Fibroblast of pulmonary artery (primary cell): ENCODE results near the gene C2orf49.

ENCODE experiments used
- DNase-seq: peaks from one replicate; pipeline ENCODE4 v3.0.0-alpha.2; 2010; ENCODE audit warnings: low read depth
- H3K4me3 ChIP-seq: replicated peaks from 2 replicates; pipeline ENCODE4 v1.5.1; 2011; ENCODE audit warnings: low read depth, mild to moderate bottlenecking, control low read depth, low read length, moderate library complexity
- TF ChIP-seq, protein P1 (sequence below): IDR thresholded peaks from 2 replicates; pipeline ENCODE4 v1.5.1; 2011; ENCODE audit warnings: mild to moderate bottlenecking, control low read depth, low read length, inconsistent platforms; ENCODE audit errors: missing control alignments

C2orf49 gene

GRCh38 chr2:105377871-105378270, 40.5 kb downstream of the C2orf49 start:
- TF ChIP-seq, protein P1, sequence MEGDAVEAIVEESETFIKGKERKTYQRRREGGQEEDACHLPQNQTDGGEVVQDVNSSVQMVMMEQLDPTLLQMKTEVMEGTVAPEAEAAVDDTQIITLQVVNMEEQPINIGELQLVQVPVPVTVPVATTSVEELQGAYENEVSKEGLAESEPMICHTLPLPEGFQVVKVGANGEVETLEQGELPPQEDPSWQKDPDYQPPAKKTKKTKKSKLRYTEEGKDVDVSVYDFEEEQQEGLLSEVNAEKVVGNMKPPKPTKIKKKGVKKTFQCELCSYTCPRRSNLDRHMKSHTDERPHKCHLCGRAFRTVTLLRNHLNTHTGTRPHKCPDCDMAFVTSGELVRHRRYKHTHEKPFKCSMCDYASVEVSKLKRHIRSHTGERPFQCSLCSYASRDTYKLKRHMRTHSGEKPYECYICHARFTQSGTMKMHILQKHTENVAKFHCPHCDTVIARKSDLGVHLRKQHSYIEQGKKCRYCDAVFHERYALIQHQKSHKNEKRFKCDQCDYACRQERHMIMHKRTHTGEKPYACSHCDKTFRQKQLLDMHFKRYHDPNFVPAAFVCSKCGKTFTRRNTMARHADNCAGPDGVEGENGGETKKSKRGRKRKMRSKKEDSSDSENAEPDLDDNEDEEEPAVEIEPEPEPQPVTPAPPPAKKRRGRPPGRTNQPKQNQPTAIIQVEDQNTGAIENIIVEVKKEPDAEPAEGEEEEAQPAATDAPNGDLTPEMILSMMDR: no peak
- no peak for DNase-seq
- no peak overlapping the region for H3K4me3 ChIP-seq

GRCh38 chr2:105378276-105378840, 41.0 kb downstream of the C2orf49 start:
- TF ChIP-seq, protein P1: no peak
- DNase-seq: no peak
- no peak overlapping the region for H3K4me3 ChIP-seq

DNA sequence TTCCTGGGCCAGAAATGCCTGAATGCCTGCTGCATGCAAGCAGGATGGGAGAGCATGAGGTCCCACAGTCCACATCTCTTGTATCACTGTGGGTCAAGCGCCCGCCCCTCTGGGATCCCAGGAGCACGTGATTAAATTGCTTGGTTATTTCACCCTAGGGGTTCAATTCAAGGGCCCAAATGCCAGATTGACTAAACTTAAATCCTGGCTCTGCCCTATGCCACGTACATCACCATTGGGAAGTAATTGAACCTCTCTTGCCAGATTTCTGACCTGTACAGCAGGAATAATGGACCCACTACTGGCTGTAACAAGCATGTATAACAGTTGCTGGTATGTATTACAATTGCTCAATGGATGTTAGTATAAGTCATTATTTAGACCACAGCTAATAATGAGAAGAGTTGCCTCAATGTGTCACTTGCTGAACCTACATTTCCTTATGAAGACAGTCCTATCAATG, 41.6 kb downstream of the C2orf49 start:
- TF ChIP-seq, protein P1: no peak
- no peak overlapping the region for H3K4me3 ChIP-seq
- no peak for DNase-seq

- TF ChIP-seq, protein P1: no peak
- DNase-seq: no peak
- H3K4me3 ChIP-seq: no peak overlapping the region
These were observed 42.4 kb downstream of the C2orf49 start for GRCh38 chr2:105379741-105380186.

GRCh38 chr2:105380432-105381100, 43.2 kb downstream of the C2orf49 start:
- DNase-seq: peak; percentile 75
- no peak overlapping the region for H3K4me3 ChIP-seq
- TF ChIP-seq, protein P1: no peak

- TF ChIP-seq, protein P1: no peak
- H3K4me3 ChIP-seq: no peak overlapping the region
- no peak for DNase-seq
These were observed 43.8 kb downstream of the C2orf49 start for GRCh38 chr2:105381101-105381668.

- DNase-seq: no peak
- TF ChIP-seq, protein P1: no peak
- H3K4me3 ChIP-seq: no peak overlapping the region
These were observed 44.8 kb downstream of the C2orf49 start for GRCh38 chr2:105382177-105382576.
